HG03354 (cell line): Measurements from ENCODE around the gene RPTOR.
"Not testable (repeated sequence)": the region's sequence is repeated elsewhere in the genome, so short reads cannot be mapped to it uniquely, and the experiment has no call there.

Experiments used
- ATAC-seq: cut with Tn5 transposase; IDR thresholded peaks from one replicate; pipeline ENCODE4 v1.9.1; 2021; ENCODE audit warnings: mild to moderate bottlenecking; ENCODE audit not compliant: unreplicated experiment, poor library complexity, severe bottlenecking

RPTOR gene

DNA sequence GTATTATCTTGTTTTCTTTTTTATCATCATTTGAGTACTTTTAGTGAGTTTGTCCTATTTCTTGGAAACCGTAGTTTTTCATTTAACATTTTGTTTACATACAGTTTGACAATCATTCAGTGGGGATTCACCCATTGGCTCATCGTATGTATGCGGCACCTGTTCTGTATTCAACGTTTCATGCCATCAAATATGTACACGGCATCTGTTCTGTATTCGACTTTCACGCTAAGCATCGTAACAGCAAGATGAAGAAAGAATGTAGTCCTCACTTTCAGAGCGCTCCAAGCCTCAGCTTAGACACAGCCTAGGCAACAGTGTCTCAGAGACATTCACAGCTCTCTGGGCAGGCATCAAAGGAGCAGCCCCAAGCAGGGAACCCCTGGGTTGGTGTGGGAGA, 269.9 kb downstream of the RPTOR start:
- ATAC-seq = no peak

DNA sequence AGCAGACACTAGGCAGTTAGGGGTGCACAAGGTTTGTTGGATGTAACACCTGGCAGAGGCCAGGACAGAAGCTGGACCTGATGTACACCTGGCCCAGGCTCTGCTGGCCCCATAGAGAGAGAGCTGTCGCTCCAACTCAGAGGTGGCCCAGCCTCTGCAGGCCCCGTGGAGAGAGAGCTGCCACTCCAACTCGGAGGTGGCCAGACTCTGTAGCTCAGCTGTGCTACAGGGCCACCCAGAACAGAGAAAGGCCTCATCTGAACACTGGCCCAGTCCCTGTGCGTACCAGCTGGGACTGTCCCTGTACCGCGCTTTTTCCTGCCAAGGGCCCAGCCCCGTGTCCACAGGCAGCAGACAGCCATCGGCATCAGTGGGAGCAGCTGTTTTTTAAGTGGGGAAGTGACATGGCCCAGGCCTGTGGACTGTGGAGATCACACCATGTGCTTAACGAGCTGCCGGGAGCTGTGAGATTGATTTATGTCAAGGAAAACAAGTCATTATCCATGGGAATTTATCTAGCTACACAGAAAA, 270.6 kb downstream of the RPTOR start:
- no peak for ATAC-seq

DNA sequence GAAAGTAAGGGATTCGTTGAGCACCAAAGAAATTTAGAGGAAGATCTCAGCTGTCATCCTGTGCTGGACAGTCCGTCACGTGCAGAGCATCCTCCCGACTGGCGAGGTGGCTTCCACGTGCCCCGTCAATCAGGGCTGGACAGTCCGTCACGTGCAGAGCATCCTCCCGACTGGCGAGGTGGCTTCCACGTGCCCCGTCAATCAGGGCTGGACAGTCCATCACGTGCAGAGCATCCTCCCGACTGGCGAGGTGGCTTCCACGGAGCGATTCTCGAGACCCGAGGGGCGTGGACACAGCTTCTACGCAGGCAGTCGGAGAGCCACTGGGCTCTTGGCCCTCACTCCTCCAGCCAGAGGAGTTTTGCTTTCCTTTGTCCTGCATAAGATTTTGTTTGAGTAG, 271.1 kb downstream of the RPTOR start:
- ATAC-seq = not testable (repeated sequence)

DNA sequence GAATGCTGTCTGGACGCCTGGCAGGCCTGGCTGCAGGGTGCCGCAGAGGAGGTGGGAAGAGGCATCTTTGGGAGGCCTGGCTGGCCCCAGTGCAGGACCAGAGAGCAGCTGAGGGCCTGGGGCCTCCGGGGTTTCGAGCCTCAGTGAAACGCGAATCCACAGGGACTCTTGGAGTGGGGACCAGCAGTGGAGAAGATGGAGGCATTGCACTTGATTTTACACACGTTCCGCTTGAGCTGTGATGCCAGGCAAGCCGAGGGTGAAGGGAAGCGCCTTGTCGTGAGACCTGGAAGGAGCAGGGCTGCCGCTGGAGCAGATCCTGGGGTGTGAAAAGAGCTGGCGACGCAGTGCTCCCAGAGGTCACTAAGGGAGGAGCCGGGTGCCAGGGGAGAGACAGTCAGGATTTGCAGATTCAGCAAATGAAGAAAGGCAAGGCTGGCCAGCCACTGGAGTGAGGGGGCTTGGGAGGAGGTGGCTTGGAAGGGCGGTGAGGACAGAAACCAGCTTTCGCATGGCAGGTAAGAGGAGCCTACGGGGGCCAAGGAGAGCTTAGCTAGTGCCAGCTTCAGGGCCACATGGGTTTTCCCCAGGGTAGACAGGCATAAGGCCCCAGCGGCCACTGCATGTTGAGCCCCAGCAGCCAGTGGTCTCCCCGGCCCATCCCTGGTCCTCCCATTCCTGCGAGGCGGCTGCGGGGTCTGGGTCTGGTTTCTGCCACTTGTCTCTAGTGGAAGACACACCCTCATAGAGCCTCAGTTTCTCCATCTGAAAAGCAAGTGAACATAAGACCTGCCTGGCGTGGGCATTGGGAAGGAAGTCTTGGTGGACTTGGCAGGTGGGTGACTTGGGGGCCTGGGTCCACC, 271.8 kb downstream of the RPTOR start:
- ATAC-seq = no peak

DNA sequence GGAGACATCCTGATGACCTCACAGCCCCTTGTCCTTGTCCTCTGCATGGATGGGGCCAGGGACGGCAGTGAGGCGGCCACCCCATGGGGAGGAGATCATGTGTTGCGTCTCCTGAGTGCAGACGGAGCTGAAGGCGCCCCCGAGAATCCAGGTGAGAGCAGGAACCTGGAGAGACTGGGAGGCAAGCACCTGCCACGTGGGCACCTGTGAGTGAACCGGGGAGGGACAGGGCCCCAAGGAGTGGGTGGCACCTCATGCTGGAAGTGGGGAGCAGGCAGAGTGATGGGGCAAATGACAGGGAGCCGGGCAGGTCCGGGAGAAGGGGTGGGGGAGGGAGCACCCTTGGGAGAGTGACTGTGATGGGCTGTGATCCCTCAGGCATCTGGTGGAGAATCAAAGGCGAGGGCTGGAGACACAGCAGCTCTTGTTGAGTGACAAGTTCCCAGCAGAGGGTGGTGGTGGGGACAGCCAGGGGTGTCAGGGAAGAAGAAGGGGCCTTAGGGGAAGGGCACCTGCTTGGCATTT, 272.7 kb downstream of the RPTOR start:
- ATAC-seq = no peak

DNA sequence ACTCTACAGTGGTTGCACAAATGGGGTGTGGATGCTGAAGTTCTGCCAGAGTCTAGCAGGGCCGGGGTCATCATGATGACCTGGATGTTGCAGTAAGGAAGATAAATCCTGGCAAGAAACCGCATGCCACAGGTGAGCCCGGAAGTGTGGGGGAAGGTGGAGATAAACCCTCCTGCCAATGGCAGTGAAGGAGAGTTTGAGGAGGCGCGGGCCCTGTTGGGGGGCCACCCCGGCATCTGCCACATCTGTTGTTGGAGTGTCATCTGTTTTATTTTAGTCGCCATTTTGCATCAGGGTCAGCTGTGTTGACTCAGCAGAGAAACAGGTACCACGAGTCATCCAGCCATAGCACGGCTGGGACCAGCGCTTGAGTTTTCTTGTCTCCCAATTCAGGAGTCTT, 273.2 kb downstream of the RPTOR start:
- ATAC-seq = no peak

DNA sequence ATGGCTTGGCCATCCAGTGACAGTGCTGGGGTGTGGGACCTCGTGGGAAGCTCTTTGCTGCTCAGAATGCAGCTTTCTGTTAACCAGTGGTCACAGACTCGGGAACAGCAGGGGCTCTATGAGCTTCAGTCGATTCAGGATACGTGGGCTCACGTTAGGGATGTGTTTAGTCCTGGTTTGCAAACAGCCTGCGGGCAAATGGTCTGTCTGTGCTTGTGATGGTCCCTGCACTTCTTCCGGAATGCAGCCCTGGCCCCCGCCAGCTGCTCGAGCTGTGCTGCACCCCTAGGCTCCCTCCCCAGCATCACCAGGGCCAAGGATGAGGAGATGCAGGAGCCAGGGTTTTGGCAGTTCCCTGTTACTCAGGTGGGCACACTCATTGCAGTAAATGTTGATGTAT, 274.2 kb downstream of the RPTOR start:
- no peak for ATAC-seq

DNA sequence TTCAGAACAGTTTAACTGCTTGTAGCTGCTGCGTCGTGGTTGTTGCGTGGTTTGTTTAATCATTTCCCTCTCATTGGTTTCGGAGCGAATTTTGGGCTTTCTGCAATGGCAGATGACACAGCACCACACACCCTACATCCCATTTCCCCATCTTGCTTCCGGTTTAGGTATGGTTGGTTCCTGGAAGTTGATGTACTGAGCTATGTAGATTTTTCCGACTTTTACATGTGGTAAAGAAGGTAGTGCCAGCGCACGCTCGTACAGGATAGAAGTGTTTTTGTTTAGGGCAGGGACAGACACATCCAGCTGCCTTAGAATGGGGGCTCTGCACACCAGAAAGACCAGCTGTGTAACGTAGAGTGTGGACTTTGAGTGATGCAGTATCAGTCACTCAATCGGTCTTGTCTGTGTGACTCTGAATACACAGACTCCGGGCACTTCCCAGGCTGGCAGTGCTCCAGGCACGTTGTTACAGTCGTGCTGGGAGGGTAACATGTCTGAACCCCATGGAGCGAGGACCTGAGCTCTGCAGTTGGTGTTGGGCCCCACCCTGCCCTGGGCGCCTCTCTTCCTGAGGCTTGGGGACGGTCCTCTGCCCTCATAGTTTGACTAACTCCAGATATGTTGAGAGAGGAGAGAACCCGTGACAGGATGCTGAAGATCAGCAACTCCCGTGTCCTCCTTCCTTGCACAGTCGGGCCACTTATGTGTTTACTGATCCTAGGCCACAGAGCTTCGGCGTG, 275.0 kb downstream of the RPTOR start:
- no peak for ATAC-seq

DNA sequence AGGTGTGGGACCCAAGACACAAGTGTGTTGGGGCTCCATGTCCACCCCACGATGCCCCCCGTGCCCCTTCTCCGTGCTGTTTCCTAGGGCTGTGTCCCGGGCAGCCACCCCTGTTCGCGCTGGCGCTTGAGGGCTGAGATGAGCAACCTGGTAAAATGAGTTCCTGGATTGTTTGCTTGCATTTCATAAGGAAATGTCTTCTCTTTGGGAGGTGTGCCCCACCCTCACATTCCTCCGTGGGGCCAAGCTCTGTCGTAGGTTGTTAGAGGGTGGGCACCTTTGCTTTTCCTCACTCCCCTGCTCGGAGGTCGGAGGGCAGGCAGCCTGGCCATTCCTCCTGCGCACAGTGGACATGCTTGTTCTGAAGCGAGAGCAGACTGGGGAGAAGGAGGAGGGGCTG, 275.7 kb downstream of the RPTOR start:
- ATAC-seq = no peak

DNA sequence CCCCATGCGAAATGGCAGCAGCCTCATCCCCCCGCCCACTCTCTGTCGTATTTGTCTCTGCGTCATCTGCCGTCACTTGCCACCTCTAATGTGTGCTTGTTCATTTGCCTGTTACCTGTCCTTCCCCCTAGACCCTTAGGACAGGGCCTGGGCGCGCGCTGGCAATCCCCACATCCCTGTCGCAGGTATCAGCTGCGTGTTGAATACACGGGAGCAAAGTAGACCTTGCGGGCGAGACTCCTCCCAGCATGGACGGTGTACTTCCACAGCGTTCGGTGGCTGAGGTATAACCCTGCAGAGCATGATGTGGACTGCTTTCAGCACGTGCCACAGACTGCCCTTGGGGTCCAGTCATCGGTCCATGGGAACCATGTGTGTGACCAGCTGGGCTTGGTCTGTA, 276.9 kb downstream of the RPTOR start:
- no peak for ATAC-seq

DNA sequence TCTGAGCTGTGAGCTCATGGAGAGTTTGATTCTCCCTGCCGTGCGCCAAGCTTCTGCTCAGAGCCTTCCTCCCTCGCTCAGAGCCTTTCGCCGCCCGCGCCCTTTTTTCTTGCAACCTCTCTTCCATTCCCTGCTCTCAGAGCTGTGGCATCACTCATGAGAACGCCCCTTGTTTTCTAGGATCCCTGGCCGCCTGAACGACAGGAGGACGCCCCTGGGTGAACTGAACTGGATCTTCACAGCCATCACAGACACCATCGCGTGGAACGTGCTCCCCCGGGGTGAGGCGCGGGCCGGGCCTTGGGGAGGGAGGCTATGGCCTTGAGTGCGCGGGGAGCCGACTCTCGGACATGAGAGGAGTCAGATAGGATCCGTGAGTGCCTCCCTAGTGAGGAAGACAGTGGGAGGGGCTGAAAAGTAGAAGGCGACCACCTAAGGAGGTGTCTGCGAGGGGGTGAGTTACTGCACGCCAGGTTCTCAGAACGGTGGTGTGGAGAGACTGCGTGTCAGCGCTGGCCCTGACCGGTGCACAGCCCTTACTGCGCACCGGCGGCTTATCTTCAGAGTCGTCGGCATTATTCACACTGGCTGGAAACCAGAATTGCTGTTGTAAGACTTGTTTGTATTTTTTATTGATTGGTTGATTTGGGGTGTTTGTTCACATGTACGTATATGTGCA, 277.5 kb downstream of the RPTOR start:
- no peak for ATAC-seq

DNA sequence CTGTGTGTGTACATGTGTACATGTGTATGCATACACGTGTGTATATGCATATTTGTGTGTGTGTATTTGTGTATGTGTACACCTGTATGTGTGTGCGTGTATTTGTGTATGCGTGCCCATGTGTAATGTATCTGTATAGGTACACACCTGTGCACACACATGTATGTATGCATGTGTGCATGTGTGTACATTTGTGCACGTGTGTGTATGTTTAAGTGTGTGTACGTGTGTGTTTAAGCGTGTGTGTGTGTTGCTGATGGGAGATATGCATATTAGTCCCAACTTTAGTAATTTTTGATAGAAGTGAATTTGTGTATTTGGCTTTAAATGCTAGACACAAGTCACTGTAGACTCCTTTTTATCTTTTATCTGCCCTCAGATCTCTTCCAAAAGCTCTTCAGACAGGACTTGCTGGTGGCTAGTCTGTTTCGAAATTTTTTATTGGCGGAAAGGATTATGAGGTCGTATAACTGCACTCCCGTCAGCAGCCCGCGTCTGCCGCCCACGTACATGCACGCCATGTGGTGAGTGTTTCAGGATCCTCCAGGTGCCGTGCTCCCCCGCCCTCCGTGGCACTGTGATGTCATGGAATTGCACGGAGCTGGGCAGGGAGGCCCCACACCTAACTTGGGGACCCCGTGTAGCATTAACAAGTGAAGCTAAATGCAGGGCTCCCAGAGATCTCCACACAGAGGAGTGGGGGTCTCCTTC, 278.2 kb downstream of the RPTOR start:
- ATAC-seq = no peak

DNA sequence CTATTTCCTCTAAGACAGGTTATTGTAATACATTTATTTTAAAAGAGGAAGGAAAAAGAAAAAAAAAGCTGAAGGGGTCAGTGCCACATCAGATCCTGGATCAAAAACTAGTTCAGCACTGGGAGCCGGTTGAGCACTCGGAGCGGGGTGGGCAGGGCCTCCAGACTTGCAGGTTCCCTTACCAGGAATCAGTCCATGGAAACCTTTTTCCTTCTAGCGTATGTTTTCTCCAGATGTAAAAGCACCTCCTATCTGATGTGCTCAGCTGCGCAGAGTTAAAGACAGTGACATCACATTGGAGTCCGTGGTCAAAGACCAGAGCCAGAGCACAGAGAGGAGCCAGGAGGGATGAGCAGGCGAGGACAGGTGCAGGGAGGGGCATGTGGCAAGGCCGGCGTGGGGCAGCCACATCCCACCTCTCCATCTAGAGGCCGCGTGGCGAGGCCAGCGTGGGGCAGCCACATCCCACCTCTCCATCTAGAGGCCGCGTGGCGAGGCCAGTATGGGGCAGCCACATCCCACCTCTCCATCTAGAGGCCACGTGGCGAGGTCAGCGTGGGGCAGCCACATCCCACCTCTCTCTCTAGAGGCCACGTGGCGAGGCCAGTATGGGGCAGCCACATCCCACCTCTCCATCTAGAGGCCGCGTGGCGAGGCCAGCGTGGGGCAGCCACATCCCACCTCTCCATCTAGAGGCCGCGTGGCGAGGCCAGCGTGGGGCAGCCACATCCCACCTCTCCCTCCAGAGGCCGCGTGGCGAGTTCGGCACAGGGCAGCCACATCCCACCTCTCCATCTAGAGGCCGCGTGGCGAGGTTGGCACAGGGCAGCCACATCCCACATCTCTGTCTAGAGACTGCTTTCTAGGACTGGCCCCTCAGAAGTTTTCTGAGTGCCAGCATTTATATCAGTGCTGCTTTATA, 280.2 kb downstream of the RPTOR start:
- no peak for ATAC-seq

DNA sequence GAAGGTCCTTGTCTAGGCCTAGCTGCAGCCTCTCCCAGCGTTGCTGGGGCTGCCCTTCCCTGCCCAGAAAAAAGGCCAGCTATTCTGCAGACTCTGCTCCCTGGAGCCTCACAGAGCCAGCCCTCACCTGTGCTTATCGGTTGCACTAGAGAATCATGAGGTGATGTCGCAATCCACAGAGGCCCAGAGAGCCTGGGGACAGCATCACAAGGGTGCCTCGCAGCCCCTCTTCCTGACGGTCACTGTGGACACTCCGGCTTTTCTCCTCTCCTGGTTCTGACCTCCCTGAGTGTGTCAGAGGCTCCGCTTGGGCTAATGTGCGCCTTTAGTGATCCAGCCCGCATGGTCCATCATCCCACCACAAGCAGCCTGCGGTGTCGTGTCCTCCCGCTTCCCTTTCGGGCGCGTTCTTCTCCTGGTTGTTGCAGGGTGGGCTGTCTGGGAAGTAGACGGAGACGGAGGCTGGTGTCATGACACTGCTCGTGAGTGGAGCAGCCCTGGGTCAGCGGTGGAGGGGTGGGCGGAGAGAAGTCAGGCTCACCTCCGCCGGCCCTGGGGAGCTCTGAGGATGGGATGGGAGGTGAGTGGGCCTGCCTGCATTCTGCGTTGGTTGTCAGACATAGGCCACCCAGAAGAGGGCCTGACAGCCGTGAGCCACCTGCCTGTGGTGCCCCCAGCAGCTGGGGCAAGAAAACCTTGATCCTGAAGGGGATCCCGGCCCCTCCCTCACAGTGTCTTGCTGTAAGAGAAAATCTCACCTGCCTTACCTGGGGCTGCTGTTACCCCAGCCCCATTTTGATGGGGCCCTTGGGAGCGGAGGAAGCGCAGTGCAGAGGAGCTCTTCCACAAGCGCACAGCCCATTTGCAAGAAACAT, 281.1 kb downstream of the RPTOR start:
- ATAC-seq = no peak

DNA sequence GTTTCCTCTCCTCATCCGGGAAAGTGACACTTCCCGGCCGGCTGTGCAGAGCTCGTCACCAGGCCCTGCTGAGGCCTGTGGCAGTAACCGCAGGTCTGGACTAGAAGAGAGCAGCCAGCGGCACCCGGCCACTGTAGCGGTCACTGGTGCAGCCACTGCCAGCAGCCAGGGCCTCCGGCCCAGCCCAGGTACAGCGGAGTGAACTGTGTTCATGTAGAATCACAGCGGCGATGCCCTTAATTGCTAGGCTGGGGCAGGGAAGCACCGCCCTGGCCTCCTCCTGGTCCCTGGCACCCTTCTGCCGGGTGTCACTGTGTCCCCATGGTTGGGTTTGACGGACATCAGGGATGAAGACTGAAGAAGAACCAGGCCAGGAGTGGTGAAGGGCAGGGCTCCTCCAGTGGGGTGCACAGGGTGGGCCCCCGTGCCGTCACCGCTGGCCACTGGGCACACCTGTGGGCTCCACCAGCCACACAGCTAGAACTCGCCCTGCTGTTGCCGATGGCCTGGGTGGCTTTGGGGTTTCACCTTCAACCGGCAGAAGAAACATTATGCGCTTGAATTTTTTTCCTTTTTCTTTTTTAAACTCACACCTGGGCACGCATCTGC, 281.8 kb downstream of the RPTOR start:
- ATAC-seq = no peak

DNA sequence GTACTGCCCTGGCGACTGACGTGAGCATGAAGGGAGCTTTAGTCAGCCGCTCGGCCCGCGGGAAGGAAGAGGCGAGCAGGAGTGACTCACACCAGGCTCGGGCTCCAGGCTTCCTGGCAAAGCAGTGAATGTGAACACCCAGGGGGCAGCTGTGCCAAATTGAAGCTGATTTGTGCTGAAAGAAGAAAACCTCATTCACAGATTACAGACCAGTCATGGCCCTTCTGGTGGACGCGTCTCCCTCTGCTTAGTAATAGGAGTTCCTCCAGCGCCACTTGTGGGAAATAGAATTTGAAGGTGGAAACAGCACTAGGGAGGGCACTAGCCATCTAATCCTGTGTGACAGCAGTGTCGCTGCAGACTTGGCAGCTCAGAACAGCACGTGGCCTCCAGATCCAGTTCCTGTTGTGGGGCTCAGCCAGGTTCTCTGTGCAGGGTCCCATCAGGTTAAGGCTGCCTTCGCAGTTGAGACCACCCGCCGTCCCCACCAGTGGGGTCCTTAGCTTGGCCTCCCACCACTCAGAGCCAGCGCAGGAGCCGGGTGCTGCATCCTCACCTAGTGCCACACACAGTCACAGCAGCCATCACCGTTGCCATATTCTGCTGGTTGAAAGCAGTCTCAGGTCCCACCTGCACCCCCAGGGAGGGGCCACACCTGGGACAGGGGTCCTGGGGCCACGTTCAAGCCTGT, 282.5 kb downstream of the RPTOR start:
- no peak for ATAC-seq
